PC-9 (cell line): ENCODE measurements around the gene ACSL6. TPM values are rescaled to one million over a fixed set of nuclear protein-coding genes. Genes with fewer than 3 reads are reported as not detected.
A peak's percentile ranks its signal among the peaks of the same experiment; 100 is the strongest.

Experiments
- BruUV-seq: library from RNA; stranded (reverse); fragments of 400-500 nt; replicated peaks from 2 replicates; lab custom pipeline; 2021; lab: Mats Ljungman, UMichigan
- CTCF ChIA-PET: fragments of 300-600 bp; sonication (Branson Sonifier 250); formaldehyde crosslinking; loops from one replicate; lab custom pipeline; 2022; ENCODE audit warnings: antibody characterized with exemption; lab: Charles Lee
- POLR2A ChIA-PET: fragments of 300-600 bp; sonication (Branson Sonifier 250); formaldehyde crosslinking; loops from one replicate; lab custom pipeline; 2022; ENCODE audit warnings: antibody characterized with exemption; ENCODE audit not compliant: unreplicated experiment; lab: Charles Lee
- DNase-seq, 2 experiments: peaks; one replicate each; pipeline versions ENCODE4 v3.0.0 to v3.0.0-alpha.2; 2015 to 2022; ENCODE audit warnings: mixed read lengths in 1 of 2
- H2AFZ ChIP-seq: fragments of 200-600 bp; sonication (generic); 2 replicates; pipeline ENCODE4 v1.8.1; 2017; ENCODE audit warnings: antibody characterized with exemption
- H3F3A ChIP-seq: fragments of 200-600 bp; sonication (generic); 2 replicates; pipeline ENCODE4 v1.8.1; 2017; ENCODE audit warnings: antibody characterized with exemption, mild to moderate bottlenecking, low read depth; ENCODE audit not compliant: insufficient read depth
- H3K27ac ChIP-seq: fragments of 200-600 bp; sonication (generic); 2 replicates; pipeline ENCODE4 v1.6.1; 2016; ENCODE audit warnings: mixed run types
- H3K27me3 ChIP-seq: fragments of 200-600 bp; sonication (generic); 2 replicates; pipeline ENCODE4 v1.6.1; 2016; ENCODE audit warnings: low read depth, mixed run types; ENCODE audit not compliant: insufficient read depth
- H3K36me3 ChIP-seq: fragments of 200-600 bp; sonication (generic); 2 replicates; pipeline ENCODE4 v1.6.1; 2016; ENCODE audit warnings: low read depth, mixed run types
- H3K4me1 ChIP-seq: fragments of 200-600 bp; sonication (generic); replicated peaks from 2 replicates; pipeline ENCODE4 v1.6.1; 2016; ENCODE audit warnings: mixed run types; ENCODE audit not compliant: insufficient read depth
- H3K4me2 ChIP-seq: fragments of 200-600 bp; sonication (generic); 2 replicates; pipeline ENCODE4 v1.6.1; 2017; ENCODE audit warnings: mixed run types
- H3K4me3 ChIP-seq: fragments of 200-600 bp; sonication (generic); 2 replicates; pipeline ENCODE4 v1.6.1; 2016; ENCODE audit warnings: mixed run types
- H3K79me2 ChIP-seq: fragments of 200-600 bp; sonication (generic); 2 replicates; pipeline ENCODE4 v1.6.1; 2017; ENCODE audit warnings: low read depth, mixed run types
- H3K9me2 ChIP-seq: fragments of 200-600 bp; sonication (generic); 2 replicates; pipeline ENCODE4 v1.8.1; 2017; ENCODE audit warnings: mild to moderate bottlenecking; ENCODE audit not compliant: insufficient read depth
- H3K9me3 ChIP-seq: fragments of 200-600 bp; sonication (generic); 2 replicates; pipeline ENCODE4 v1.8.1; 2016; ENCODE audit warnings: low read depth; ENCODE audit not compliant: insufficient read depth
- H4K20me1 ChIP-seq: fragments of 200-600 bp; sonication (generic); 2 replicates; pipeline ENCODE4 v1.8.1; 2017; ENCODE audit not compliant: insufficient read depth
- EZH2 ChIP-seq: fragments of 200-600 bp; sonication (generic); IDR thresholded peaks from 2 replicates; pipeline ENCODE4 v1.8.0; 2017; ENCODE audit warnings: antibody characterized with exemption, low read depth
- intact Hi-C: fragments of 100-400 bp; cut with micrococcal nuclease; formaldehyde crosslinking; loops from one replicate; pipeline ENCODE4 v1.10.0; 2022; ENCODE audit not compliant: unreplicated experiment
- total RNA-seq: library from RNA; stranded (reverse); gene quantifications from 2 replicates; pipeline ENCODE4 v1.2.3, GENCODE V29; 2021
- TF ChIP-seq, protein P1 (sequence below): fragments of 200-600 bp; sonication (generic); conservative IDR thresholded peaks from 2 replicates; pipeline ENCODE4 v1.6.1; 2017; ENCODE audit warnings: mixed run types, antibody characterized with exemption, mild to moderate bottlenecking, moderate library complexity

The ACSL6 gene
- total RNA-seq, 1 experiment from 2014 or later: not detected

GRCh38 chr5:132008961-132009680 lies 2.3 kb downstream of the ACSL6 start:
- Histone ChIP-seq H3K79me2 (no peaks in the 10 kb centered on the region), H3F3A (no peaks in the 10 kb centered on the region), H3K4me1 (no peaks in the 10 kb centered on the region), H3K4me3 (no peak overlapping the region), H2AFZ (no peak overlapping the region), H3K4me2 (no peak overlapping the region), H3K9me2 (no peaks in the 10 kb centered on the region), H3K27me3 (peaks cover 36% of the 10 kb centered on the region), H3K9me3 (no peaks in the 10 kb centered on the region), H3K36me3 (no peaks in the 10 kb centered on the region), H4K20me1 (no peaks in the 10 kb centered on the region), H3K27ac (no peak overlapping the region)
- TF ChIP-seq, protein P1, sequence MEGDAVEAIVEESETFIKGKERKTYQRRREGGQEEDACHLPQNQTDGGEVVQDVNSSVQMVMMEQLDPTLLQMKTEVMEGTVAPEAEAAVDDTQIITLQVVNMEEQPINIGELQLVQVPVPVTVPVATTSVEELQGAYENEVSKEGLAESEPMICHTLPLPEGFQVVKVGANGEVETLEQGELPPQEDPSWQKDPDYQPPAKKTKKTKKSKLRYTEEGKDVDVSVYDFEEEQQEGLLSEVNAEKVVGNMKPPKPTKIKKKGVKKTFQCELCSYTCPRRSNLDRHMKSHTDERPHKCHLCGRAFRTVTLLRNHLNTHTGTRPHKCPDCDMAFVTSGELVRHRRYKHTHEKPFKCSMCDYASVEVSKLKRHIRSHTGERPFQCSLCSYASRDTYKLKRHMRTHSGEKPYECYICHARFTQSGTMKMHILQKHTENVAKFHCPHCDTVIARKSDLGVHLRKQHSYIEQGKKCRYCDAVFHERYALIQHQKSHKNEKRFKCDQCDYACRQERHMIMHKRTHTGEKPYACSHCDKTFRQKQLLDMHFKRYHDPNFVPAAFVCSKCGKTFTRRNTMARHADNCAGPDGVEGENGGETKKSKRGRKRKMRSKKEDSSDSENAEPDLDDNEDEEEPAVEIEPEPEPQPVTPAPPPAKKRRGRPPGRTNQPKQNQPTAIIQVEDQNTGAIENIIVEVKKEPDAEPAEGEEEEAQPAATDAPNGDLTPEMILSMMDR: no peak
- no peak for TF ChIP-seq EZH2
- intact Hi-C loops: loop anchor here (1.0 to 5.0 kb wide), 4 partner anchors 53 to 587 kb away; partner anchors contain the start of gene IL3
- ChIA-PET POLR2A (interaction anchor here (0.7 kb wide), 1 partner anchor 330 kb away, joined by 7 read pairs; no protein-coding TSS in a partner anchor), CTCF (interaction anchor here (0.6 to 1.2 kb wide), 3 partner anchors 199 to 982 kb away, joined by 3 to 4 read pairs (median 3); no protein-coding TSS in a partner anchor)
- no TSS peak for BruUV-seq
- peak; percentile 45 to 57 for DNase-seq

- Histone ChIP-seq H3K79me2 (no peaks in the 10 kb centered on the region), H3K36me3 (no peaks in the 10 kb centered on the region), H3F3A (no peaks in the 10 kb centered on the region), H3K4me3 (no peak overlapping the region), H3K9me3 (no peaks in the 10 kb centered on the region), H2AFZ (no peak overlapping the region), H3K27me3 (peaks cover 32% of the 10 kb centered on the region), H3K27ac (no peak overlapping the region), H4K20me1 (no peaks in the 10 kb centered on the region), H3K4me1 (no peaks in the 10 kb centered on the region), H3K9me2 (no peaks in the 10 kb centered on the region), H3K4me2 (no peak overlapping the region)
- no TSS peak for BruUV-seq
- ChIA-PET CTCF (interaction anchor here (0.7 to 1.2 kb wide), 2 partner anchors 197 to 418 kb away, joined by 10 read pairs; no protein-coding TSS in a partner anchor), POLR2A (interaction anchor here (0.7 kb wide), 1 partner anchor 329 kb away, joined by 7 read pairs; no protein-coding TSS in a partner anchor)
- intact Hi-C loops: loop anchor here (1.0 to 5.0 kb wide), 4 partner anchors 54 to 586 kb away; partner anchors contain the start of gene IL3
- no peak for DNase-seq
- TF ChIP-seq EZH2: no peak
- TF ChIP-seq, protein P1: peak; percentile 26; the same call in 1 of the 2 replicates
Observed at GRCh38 chr5:132008163-132008473, 3.3 kb downstream of the ACSL6 start.

DNA sequence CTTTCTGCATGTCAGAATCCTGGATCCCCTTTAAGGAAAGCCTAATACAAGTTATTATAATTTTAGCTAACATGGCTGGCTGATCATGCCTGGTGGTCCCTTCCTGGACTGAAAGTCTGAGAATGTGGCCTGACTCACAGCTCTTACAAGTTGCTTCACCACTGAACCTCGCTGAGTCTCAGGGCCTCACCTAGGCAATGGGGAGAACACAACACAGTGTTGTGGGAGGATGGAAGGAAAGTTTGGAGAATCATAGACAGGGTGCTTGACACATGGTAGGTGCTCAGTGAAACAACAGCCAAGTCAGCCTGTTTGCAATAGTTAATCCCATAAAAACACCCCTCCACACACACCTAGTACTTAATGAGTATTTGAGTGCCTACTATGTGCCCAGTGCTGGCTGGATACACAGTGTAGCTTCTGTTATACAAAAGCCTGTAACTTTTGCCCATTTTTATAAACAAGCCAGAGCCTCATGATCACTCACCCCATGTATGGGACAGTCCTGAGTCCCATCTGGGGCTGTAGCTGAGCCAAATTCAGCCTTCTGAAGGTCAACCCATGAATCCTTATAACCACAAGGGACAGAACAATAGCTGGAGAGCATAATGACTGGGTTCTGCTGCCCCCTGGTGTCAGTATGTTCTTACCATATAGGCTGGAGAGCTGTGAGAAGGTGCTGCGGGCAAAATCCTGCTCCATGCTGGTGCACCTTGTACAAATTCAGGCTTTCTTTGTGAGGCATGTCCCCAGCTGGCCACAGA lies 3.9 kb downstream of the ACSL6 start:
- H3K4me1 ChIP-seq: 0 out of 2 replicates have a peak, but pooled peaks cover under 1% of the 10 kb centered on the region
- no peaks in the 10 kb centered on the region for H3K9me3 ChIP-seq
- no peaks in the 10 kb centered on the region for H3K79me2 ChIP-seq
- no peaks in the 10 kb centered on the region for H4K20me1 ChIP-seq
- TF ChIP-seq, protein P1: peak; percentile 79
- TF ChIP-seq EZH2: no peak
- no peak overlapping the region for H3K4me3 ChIP-seq
- peak; percentile 54 to 64 for DNase-seq
- H3K4me2 ChIP-seq: no peak overlapping the region
- H3F3A ChIP-seq: no peaks in the 10 kb centered on the region
- ChIA-PET POLR2A (no interaction called here), CTCF (interaction anchor here (0.7 to 1.2 kb wide), 2 partner anchors 197 to 418 kb away, joined by 10 read pairs; no protein-coding TSS in a partner anchor)
- H3K27ac ChIP-seq: no peak overlapping the region
- intact Hi-C loops: loop anchor here (1.0 to 5.0 kb wide), 4 partner anchors 55 to 585 kb away; partner anchors contain the start of gene IL3
- H2AFZ ChIP-seq: no peak overlapping the region
- H3K36me3 ChIP-seq: no peaks in the 10 kb centered on the region
- H3K9me2 ChIP-seq: no peaks in the 10 kb centered on the region
- peaks cover 27% of the 10 kb centered on the region for H3K27me3 ChIP-seq
- BruUV-seq: no TSS peak
